Fibroblast of the conjunctiva (primary cell): ENCODE measurements around the gene TNRC18.
"Not testable (repeated sequence)": the region's sequence is repeated elsewhere in the genome, so short reads cannot be mapped to it uniquely, and the experiment has no call there.

Source experiments
- DNase-seq: peaks from one replicate; pipeline ENCODE4 v3.0.0-alpha.2; 2010; ENCODE audit warnings: low read depth

Gene TNRC18

GRCh38 chr7:5349437-5350173 is 74.0 kb downstream of the TNRC18 start:
- DNase-seq: no peak

GRCh38 chr7:5349005-5349380 is 74.6 kb downstream of the TNRC18 start:
- DNase-seq: no peak

- DNase-seq: no peak
Measured at GRCh38 chr7:5348134-5349004, 75.3 kb downstream of the TNRC18 start.

GRCh38 chr7:5345671-5346070 is 78.0 kb downstream of the TNRC18 start:
- no peak for DNase-seq

- no peak for DNase-seq
Measured at GRCh38 chr7:5345171-5345570, 78.5 kb downstream of the TNRC18 start.

GRCh38 chr7:5344342-5344741 is 79.3 kb downstream of the TNRC18 start:
- no peak for DNase-seq

GRCh38 chr7:5343884-5344283 is 79.8 kb downstream of the TNRC18 start:
- no peak for DNase-seq

GRCh38 chr7:5342631-5343030 is 81.0 kb downstream of the TNRC18 start:
- no peak for DNase-seq

- DNase-seq: no peak
Measured at GRCh38 chr7:5339955-5340354, 83.7 kb downstream of the TNRC18 start.

- no peak for DNase-seq
Measured at GRCh38 chr7:5337047-5337446, 86.6 kb downstream of the TNRC18 start.

- no peak for DNase-seq
Measured at GRCh38 chr7:5334671-5335070, 89.0 kb downstream of the TNRC18 start.

GRCh38 chr7:5333121-5334045 is 90.3 kb downstream of the TNRC18 start:
- no peak for DNase-seq

GRCh38 chr7:5332579-5332978 is 91.1 kb downstream of the TNRC18 start:
- DNase-seq: no peak

- no peak for DNase-seq
Measured at GRCh38 chr7:5330288-5330687, 93.3 kb downstream of the TNRC18 start.

- no peak for DNase-seq
Measured at GRCh38 chr7:5324961-5325360, 98.7 kb downstream of the TNRC18 start.

GRCh38 chr7:5323800-5324781 is 99.5 kb downstream of the TNRC18 start:
- DNase-seq: not testable (repeated sequence)

GRCh38 chr7:5322621-5323410 is 100.8 kb downstream of the TNRC18 start:
- no peak for DNase-seq

- no peak for DNase-seq
Measured at GRCh38 chr7:5320802-5321396, 102.7 kb downstream of the TNRC18 start.

- DNase-seq: no peak
Measured at GRCh38 chr7:5320391-5320790, 103.2 kb downstream of the TNRC18 start.

GRCh38 chr7:5318613-5319012 is 105.0 kb downstream of the TNRC18 start:
- DNase-seq: not testable (repeated sequence)
